ENCODE data around the gene C1orf35. TPM values are rescaled to one million over a fixed set of nuclear protein-coding genes. Genes with fewer than 3 reads are reported as not detected.

C1orf35 gene
- total and polyA plus RNA-seq, 9 of the 15 experiments (the other 6 are each of a cell fraction or from before 2014, with no cell fraction given), result 3.2 to 48.7 (median 12.5) TPM

DNA sequence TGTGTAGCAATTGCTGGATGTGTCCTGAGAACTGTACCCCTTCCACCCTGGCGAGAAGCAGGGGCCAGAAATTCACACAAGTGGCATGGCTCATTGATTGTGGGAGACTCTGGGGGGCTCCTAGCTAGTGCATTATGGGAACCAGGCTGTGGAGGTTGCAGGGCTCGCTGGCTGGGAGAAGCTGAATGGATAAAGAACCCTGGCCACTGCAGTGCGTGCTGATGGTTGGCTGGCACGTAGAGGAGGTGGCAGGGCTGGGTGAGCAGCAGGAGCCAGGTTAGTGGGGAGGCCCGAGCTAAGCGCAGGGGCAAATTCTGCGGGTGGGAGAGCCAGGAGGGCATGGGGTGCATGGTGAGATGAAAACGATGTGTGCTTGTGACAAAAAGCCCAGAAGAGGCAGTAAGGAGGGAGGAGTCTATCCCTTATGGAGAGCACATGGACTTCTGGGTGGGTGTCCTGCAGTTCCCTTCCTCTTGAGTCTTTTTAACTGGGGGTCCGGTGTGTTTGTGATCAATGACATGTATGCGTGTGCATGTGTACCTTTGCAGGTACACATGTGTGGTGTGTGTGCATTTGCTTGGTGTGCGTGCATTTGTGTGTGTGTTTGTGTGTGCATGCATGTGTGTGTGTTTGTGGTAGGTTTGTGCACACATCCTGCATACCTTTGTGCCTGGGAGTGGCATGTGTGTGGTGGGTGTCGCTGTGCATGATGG, 40.5 kb upstream of the C1orf35 start (continued):
- TF ChIP-seq, protein P1, sequence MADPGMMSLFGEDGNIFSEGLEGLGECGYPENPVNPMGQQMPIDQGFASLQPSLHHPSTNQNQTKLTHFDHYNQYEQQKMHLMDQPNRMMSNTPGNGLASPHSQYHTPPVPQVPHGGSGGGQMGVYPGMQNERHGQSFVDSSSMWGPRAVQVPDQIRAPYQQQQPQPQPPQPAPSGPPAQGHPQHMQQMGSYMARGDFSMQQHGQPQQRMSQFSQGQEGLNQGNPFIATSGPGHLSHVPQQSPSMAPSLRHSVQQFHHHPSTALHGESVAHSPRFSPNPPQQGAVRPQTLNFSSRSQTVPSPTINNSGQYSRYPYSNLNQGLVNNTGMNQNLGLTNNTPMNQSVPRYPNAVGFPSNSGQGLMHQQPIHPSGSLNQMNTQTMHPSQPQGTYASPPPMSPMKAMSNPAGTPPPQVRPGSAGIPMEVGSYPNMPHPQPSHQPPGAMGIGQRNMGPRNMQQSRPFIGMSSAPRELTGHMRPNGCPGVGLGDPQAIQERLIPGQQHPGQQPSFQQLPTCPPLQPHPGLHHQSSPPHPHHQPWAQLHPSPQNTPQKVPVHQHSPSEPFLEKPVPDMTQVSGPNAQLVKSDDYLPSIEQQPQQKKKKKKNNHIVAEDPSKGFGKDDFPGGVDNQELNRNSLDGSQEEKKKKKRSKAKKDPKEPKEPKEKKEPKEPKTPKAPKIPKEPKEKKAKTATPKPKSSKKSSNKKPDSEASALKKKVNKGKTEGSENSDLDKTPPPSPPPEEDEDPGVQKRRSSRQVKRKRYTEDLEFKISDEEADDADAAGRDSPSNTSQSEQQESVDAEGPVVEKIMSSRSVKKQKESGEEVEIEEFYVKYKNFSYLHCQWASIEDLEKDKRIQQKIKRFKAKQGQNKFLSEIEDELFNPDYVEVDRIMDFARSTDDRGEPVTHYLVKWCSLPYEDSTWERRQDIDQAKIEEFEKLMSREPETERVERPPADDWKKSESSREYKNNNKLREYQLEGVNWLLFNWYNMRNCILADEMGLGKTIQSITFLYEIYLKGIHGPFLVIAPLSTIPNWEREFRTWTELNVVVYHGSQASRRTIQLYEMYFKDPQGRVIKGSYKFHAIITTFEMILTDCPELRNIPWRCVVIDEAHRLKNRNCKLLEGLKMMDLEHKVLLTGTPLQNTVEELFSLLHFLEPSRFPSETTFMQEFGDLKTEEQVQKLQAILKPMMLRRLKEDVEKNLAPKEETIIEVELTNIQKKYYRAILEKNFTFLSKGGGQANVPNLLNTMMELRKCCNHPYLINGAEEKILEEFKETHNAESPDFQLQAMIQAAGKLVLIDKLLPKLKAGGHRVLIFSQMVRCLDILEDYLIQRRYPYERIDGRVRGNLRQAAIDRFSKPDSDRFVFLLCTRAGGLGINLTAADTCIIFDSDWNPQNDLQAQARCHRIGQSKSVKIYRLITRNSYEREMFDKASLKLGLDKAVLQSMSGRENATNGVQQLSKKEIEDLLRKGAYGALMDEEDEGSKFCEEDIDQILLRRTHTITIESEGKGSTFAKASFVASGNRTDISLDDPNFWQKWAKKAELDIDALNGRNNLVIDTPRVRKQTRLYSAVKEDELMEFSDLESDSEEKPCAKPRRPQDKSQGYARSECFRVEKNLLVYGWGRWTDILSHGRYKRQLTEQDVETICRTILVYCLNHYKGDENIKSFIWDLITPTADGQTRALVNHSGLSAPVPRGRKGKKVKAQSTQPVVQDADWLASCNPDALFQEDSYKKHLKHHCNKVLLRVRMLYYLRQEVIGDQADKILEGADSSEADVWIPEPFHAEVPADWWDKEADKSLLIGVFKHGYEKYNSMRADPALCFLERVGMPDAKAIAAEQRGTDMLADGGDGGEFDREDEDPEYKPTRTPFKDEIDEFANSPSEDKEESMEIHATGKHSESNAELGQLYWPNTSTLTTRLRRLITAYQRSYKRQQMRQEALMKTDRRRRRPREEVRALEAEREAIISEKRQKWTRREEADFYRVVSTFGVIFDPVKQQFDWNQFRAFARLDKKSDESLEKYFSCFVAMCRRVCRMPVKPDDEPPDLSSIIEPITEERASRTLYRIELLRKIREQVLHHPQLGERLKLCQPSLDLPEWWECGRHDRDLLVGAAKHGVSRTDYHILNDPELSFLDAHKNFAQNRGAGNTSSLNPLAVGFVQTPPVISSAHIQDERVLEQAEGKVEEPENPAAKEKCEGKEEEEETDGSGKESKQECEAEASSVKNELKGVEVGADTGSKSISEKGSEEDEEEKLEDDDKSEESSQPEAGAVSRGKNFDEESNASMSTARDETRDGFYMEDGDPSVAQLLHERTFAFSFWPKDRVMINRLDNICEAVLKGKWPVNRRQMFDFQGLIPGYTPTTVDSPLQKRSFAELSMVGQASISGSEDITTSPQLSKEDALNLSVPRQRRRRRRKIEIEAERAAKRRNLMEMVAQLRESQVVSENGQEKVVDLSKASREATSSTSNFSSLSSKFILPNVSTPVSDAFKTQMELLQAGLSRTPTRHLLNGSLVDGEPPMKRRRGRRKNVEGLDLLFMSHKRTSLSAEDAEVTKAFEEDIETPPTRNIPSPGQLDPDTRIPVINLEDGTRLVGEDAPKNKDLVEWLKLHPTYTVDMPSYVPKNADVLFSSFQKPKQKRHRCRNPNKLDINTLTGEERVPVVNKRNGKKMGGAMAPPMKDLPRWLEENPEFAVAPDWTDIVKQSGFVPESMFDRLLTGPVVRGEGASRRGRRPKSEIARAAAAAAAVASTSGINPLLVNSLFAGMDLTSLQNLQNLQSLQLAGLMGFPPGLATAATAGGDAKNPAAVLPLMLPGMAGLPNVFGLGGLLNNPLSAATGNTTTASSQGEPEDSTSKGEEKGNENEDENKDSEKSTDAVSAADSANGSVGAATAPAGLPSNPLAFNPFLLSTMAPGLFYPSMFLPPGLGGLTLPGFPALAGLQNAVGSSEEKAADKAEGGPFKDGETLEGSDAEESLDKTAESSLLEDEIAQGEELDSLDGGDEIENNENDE (IDR thresholded peaks at IDR 0.05; ENCODE audit: low read depth, low read length), result no peak
- TF ChIP-seq ZHX1 (conservative IDR thresholded peaks at IDR 0.05; ENCODE audit: low read length), result no peak
